IPS-11a (cell line): ENCODE measurements around the gene CHTF18.
"Not testable (repeated sequence)": the region's sequence is repeated elsewhere in the genome, so short reads cannot be mapped to it uniquely, and the experiment has no call there.

ENCODE experiments used
- H3K4me3 ChIP-seq: one replicate; pipeline ENCODE4 v1.5.1; 2013; ENCODE audit warnings: low read depth, low read length, control low read depth

Gene CHTF18

DNA sequence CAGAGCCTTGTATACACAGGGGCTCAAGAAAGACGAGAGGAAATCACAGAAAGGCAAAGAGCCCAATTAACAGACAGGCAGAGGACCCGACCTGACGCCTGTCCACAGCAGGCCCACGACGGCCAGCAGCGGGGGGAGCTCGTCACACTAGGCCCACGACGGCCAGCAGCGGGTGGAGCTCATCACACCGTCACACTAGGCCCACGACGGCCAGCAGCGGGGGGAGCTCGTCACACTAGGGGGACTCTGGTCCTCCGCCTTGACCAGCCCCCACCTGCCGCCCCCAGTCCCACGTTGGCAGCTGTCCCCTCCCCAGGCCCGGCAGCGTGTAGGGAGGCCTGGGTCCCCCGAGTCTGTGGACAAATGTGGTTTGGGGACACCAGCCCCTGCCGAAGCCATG lies 35.8 kb downstream of the CHTF18 start:
- H3K4me3 ChIP-seq, result no peak overlapping the region

DNA sequence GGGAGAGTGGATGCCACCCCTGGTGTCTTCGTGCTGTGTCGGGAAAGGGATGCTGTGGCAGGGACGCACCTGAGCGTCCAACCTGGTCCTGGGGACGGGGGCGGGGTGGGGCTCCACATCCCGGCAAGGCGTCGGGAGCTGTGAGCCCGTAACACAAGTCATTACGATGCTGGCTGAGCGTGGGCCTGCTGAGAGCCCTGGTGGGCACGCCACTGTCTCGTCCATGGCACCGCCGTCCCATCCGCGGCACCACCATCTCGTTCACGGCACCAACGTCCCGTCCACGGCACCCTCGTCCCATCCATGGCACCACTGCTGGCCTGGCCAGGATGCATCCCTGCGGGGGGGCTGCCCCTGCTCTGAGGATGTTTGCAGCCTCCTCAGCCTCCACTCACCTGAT lies 36.2 kb downstream of the CHTF18 start:
- no peak overlapping the region for H3K4me3 ChIP-seq

DNA sequence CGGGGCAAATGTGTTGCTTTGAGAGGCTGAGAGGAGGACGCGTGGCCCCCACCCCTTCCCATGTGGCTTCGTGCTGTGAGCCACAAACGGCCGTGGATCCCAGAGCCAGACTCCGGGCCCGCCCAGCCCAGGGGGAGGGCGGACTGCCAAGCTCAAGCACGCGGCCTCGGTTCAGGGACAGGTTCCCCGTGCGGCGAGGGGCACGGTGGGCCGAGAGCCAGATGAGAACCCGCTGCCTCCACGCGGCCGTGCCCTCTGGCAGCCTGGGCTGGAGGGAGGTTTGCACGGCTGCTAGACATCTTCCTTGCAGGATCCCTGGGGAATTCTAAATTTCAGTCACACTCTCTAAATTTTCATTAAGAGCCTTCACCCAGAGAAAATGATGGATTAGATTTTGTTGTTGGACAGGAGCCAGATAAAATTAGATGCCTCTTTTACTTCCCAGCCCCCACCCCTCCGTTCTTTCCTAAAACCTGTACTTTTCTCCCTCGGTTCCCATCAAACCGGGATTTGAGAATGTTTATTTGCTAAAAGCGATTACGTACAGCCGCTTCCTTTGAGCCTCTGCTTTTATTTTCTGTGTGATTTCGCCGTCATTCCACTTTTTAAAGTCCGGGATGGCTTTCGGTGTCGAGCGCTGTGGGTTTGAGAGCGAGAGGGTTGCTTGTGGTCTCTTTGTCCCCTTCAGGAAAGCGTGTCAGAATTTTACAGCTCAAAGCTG lies 37.1 kb downstream of the CHTF18 start:
- H3K4me3 ChIP-seq, result no peak overlapping the region

DNA sequence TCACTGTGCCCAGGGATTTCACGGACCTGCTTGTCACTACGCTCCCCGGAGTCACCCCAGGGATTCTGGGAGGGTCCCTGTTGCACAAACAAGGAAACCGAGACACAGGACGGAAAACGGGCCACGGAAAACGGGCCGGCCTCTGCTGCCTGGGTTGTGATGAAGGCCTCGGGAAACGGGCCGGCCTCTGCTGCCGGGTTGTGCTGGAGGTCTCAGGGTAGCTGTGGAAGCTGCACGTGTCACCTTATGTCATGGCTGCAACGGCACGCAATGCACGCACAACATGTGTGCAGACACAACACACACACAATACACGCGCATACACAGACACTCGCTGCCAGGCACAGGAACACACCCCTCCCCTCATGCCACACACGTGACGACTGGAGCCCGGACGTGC lies 39.1 kb downstream of the CHTF18 start:
- no peak overlapping the region for H3K4me3 ChIP-seq

DNA sequence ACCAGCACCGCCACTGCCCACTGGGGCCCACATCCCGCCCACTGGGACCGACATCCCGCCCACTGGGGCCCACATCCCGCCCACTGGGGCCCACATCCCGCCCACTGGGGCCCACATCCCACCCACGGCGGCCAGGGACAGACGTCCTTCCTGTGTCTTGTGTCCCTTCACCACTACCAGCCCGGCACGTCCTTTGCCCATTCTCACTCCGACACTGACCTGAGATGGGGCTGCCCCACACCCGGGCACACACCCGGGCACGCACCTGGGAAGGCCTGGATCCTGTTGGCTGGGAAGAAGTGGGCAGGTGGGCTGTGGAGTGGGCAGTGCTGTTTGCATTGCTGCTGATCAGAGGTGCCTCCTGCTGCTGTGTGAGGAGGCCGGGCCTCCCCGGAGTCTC lies 40.5 kb downstream of the CHTF18 start:
- H3K4me3 ChIP-seq, result no peak overlapping the region

DNA sequence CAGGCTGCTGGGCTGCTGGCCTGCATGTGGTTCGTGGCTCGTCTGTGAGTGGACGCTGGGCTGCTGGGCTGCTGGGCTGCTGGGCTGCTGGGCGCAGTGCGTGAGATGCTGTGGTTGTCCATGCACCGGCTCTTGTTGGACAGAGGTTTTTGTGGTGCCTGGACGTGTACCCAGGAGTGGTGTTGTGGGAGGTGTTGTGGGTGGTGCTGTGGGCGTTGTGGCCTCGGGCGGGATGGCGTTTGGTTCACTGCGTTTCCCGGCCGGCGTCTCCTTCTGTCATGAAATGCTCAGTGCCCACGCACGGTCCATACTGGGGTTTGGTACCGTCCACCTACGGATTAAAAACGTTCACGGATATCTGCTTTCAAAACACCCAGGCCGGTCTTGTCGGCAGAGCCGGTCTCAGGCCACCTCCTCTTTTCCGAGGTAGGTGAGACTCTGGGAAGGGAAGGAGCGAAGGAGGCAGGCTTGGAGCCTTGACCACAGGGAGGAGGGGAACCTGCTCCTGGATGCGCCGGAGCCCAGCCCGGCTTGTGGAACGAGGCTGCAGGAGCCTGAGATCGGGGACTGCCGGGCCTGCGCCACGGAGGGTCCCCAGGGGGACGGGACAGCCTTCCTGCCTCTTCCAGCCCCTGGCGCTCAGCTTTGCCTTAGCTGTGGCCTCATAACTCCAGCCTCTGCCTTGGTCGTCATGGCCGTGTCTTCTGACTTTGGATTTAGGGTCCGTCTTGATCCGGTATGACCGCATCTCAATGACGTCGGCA lies 41.9 kb downstream of the CHTF18 start:
- no peak overlapping the region for H3K4me3 ChIP-seq

DNA sequence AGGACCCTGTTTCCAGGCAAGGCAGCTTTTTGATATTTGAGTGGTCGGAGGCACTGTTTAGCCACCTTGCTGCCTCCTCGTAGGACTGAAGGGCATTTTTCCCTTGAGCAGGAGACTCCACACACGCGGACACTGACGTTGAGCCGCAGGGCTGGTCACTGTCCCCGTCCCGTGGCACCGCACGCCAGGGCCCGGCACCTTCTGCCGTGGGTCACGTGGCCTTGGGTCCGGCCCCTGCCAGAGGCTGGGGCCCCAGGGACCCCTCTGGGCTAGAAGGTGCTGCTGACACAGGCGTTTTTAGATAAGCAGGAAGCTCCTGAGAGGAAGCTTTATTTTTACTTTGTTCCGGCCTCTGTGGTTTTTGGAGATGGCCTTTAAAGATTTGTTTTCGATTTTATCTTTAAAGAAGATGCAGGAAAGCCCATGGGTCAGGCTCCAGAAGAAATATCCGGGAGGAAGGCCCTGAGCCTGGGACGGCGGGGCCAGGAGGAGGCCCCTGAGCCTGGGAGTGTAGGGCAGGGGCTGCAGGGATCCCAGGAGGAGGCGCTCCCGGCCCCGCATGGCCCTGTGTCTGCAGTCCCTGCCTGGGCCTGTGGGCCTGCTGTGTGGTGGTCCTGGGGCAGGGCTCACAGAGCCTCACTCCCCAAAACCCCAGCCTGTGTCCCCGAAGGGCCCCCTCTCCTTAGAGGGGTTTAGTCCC lies 42.6 kb downstream of the CHTF18 start:
- H3K4me3 ChIP-seq, result no peak overlapping the region

DNA sequence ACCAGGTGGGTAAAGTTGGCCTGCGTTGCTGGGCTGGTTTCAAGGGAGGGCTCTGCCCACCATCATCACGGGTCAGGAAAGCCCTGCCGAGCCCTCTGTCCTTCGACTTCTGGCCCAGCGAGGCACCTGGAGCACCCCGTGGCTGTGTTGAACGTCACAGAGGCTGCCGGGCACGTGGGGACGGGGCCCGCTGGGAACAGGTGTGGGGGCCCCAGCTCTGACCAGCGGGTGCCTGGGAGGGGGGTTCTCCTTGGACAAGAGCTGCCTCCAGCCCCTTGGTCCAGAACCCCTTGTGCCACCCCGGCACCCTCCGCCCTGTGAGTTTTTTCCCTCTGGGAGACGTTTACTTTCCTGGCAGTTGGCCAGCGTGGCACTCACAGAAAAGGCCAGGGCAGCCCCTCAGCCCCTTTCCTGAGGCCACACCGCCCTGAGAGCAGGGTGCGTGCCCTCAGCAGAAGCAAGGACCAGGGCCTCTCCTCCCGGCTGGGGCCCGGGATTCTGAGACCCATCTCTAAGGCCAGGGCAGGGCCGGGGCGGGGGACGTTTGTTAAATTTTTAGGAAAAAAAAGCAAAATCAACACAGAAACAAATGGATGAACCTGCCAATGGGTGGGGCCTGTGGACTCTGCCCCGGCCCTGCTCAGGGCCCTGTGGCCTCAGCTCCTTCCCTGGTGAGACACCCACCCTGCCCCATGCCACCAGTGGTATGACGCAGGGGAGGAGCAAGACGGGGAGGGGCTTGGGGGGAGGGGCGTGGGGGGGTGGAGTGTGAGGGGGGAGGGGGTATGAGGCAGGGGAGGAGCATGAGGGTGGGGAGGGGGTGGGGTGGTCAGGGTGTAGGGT lies 43.4 kb downstream of the CHTF18 start:
- no peak overlapping the region for H3K4me3 ChIP-seq

DNA sequence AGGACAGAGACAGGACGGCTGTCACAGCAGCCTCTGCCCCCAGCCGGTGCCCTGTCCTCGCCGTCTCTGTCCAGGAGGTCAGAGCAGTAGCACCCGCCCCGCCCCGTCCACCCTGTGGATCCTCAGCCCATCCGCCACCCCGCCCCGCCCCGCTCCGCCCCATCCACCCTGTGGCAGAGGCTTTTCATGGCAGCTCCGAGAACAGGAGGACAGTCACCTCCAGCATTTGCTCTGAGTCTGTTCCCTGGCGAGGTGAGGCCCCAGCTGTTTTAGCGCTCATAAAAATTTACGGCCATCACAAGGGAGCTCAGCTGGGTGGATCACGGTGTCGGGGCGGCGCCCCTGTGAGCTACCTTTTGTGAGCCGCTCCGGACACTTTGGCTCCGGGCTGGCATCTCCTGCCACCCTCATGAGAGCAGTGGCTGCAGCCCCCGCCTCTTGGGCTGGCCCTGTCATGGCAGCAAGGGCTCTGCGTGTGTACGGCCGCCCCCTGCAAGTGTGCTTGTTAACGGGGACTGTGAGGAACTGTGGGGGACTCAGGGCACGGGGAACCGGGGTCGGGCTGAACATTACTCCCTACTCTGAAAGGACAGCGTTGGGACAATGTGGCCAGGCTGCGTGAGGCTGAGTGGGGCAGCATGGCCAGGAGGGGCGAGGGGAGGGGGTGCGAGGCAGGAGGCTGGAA lies 44.4 kb downstream of the CHTF18 start:
- H3K4me3 ChIP-seq, result no peak overlapping the region

DNA sequence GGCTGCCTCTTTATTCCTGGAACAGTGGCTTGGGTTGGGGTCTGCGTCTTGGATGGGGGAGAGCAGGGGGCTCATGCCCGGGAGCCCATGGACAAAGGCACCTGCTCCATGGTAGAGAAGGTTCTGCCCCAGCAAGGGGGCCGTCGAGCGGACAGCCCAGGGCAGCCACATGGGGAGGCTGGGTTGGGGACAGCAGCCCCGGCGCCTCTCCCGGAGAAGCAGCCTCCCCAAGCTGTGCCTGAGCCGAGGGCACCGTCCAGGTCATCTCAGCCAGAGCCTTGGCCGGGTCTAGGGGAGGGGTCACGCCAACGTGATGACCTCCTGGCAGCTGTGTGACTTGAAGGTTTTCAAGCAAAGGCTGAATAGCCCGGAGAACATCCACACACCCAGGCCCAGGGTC lies 45.0 kb downstream of the CHTF18 start:
- H3K4me3 ChIP-seq, result no peak overlapping the region

DNA sequence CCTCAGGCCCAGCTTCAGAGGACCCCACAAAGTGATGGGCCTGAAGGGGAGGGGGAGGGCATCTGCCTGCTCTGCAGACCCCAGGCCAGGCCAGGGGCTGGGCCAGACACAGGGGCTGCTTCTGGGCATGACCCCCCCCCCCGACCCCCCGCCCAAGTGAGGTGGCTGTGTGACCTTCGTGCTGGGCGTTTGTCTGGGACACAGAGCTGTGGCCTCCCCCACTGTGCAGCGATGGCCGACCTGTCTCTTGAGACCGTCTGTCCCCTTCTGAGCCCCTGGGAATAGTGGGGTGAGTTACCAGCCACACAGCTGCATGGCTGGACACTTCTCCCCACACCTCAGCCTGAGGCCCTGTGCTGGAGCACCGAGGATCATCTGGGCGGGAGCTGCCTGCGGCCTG lies 47.0 kb downstream of the CHTF18 start:
- no peak overlapping the region for H3K4me3 ChIP-seq

DNA sequence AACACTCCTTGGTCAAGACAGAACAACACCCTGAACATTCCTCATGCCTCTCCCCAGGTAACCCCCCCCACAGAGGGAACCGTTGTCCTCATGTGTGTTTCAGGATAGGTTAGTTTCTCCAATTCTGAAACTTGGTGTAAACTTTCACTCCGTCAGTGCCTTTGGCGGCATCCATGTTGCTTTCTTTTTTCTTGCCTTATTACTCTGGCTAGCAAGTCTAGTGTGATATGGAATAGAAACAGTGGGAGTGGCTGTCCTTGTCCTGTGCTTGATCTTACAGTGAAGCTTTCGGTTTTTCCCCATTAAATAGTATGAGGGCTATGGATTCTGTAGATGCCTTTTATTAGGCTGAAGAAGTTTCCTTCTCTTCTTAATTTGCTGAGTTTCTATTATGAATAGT lies 47.8 kb downstream of the CHTF18 start:
- H3K4me3 ChIP-seq, result no peak overlapping the region

DNA sequence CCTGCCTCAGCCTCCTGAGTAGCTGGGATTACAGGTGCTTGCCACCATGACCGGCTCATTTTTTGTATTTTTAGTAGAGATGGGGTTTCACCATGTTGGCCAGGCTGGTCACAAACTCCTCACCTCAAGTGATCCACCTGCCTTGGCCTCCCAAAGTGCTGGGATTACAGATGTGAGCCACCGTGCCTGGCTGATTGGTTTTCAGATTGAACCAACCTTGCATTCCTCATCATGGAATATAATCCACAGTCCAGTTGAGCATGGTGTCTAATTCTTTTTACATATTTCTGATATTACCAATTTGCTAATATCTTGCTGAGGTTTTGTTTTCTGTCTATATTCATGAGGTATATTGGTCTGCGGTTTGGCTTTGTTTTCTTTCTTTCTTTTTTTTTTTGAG lies 48.4 kb downstream of the CHTF18 start:
- H3K4me3 ChIP-seq, result not testable (repeated sequence)

DNA sequence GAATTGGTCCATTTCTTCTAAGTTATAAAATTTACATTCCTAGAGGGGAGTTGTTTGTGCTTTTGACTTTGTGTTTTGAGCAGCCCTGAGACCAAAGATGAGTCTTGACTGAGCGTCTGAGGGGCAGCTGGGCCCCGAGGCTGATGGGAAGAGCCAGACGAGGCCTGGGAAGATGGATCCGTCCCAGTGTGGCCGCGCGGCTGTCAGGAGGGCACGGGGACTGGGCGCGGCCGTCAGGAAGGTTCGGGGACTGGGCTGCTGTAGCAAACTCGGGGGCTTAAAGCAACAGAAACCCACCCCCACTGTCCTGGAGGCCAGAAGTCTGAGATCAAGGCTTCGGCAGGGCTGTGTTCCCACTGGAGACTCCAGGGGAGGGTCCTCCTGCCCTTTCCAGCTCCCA lies 50.3 kb downstream of the CHTF18 start:
- H3K4me3 ChIP-seq, result no peak overlapping the region

DNA sequence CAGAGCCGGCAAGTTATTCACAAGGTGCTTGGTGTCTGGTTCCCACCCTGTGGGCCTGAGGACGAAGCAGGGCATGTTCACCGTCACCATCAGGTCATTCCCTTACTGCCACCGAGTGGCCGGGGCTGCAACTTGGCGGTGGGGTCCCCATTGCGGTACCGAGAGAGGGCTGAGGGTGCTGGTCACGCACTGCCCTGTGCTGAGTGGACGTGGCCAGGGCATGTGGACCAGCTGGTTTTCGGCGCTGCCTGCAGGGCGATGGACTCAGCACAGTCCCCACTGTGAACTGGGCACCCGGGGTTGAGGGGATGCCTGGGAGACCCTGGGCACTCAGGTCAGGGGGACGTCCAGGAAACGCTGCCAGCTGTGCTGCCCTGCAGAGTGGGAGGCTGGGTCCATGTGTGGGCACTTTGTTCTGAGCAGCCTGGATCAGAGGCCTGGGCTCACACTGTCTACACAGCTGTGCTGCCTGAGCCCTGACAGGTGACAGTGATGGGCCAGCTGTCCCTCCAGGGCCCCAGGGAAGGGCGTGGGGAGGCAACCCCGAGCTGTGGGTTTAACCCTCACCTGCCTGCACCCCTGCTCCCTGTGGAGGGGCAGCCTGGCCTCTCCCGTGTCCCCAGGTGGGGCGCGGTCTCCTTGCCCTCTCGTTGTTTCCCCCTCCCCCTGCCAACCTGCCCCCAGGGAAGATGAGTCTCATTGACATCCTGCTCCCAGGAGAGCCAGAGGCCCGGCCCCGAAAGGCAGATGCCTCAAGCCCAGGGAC lies 51.4 kb downstream of the CHTF18 start:
- no peak overlapping the region for H3K4me3 ChIP-seq

DNA sequence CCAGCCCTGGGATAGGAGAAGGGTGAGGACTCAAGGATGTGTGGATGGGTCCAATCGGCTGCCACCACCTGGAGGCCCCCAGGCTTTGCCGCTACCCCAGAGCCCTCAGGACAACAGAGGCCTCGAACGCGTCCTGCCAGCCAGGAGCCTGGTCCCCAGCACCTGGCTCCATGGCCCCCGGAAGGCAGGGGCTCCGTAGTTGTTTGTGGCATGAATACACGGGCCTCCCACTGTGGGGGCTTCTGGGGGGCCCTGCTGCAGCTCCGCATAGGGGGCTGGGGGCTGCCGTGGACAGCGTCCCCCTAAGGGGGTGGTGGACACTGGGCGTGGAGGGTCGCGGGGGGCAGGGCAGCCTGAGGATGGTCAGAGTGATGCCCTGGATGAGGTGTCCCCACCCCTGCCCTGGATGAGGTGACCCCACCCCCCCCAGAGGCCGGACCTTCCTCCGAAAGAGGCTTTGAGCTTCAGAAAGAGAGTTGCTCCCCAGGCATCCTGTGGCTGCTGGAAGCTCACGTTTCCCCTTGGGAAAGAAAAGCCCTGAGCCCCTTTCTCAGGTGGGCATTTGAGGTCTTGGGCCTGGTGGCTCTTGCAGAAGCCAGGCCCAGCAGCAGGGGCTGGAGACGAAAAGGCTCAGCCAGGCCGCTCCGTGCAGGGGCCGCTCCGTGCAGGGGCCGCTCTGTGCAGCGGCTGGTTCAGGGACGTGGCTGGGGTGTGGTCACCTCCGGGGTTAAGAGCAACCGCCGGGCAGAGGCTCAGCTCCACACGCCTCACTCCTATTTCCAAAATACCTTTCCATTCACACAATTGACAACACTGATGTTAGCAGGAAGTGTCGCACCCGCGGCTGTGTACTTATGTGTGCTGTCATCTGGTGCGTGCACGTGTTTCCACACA lies 52.4 kb downstream of the CHTF18 start:
- no peak overlapping the region for H3K4me3 ChIP-seq

DNA sequence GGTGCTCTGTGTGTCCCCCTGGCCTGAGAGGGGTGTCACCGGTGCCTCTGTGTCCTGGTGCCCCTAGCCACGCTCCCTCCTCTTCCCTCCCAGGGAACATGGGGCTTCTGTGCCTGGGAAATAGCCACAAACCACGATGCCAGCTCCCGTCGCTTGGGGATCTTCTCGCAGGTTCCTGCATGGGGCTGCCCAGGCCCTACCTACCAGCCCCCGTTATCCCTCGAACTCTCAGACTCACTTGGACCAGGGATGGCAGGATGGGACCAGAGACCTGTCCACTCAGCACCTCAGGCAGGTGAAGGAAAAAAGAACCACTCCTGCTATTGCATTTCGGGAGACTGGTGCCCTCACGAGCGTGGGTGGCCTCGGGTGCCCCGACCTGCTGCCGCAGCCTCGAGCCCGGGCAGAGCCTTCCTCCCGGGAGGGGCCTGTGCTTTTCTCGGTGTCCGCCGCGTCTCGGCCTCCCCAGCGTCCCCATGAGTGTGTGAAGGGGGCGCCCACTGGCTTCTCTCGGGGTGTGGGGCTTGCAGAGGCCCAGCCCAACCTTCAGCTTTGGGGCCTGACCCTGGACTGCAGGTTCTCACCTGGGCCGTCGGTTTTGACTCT lies 53.1 kb downstream of the CHTF18 start:
- H3K4me3 ChIP-seq, result no peak overlapping the region

DNA sequence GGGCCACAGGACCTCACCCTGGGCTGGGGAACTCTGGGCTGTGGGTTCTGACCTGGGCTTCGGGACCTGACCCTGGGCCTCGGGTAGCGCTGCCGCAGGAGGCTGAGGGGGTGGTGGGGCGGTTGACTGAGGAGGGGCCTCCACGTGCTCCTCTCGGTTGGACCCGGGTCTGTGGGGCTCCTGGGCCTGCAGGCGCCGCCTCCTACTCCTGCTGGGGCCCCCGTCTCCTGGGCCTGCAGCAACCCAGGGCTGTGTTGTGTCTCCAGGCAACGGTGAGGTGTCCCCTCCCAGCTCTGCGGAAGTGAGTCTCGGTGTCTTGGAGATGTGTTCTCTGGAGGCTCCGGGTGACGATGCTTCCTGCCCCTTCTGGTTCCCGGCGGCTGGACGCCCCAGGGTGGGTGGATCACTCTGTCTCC lies 53.6 kb downstream of the CHTF18 start:
- H3K4me3 ChIP-seq, result no peak overlapping the region
